ENCODE data around the gene GNPTG. TPM values are rescaled to one million over a fixed set of nuclear protein-coding genes. Genes with fewer than 3 reads are reported as not detected.
A peak's percentile ranks its signal among the peaks of the same experiment; 100 is the strongest.

GNPTG gene
- total RNA-seq, 4 donors from 2014 or later: 28.4 to 95.9 (median 48.6) TPM

DNA sequence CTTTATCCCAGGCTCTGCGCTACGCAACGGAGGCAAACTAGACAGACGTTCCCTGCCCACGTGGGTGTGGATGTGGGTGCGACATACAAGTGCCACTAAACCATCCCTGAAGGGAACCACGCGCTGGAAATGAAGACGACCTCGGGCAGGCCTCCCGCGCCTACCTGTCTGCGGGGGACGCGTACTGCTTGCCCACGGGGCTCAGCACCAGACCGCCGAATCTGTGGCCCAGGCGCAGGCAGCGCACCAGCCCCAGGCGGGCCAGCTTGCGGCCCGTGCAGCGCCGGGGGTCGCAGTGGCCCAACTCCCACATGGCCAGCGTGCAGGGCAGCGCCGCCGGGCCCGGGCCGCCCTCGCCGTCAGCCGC is 533 bp upstream of the GNPTG start:
- H3K36me3 ChIP-seq: no peaks in the 10 kb centered on the region
- DNase-seq: no peak
- peaks cover 7 to 9% of the 10 kb centered on the region in 2 donors for H3K4me1 ChIP-seq
- H3K9me3 ChIP-seq: no peaks in the 10 kb centered on the region
- peak overlapping the region; percentile 50 to 83 for H3K4me3 ChIP-seq
- TF ChIP-seq, protein P1, sequence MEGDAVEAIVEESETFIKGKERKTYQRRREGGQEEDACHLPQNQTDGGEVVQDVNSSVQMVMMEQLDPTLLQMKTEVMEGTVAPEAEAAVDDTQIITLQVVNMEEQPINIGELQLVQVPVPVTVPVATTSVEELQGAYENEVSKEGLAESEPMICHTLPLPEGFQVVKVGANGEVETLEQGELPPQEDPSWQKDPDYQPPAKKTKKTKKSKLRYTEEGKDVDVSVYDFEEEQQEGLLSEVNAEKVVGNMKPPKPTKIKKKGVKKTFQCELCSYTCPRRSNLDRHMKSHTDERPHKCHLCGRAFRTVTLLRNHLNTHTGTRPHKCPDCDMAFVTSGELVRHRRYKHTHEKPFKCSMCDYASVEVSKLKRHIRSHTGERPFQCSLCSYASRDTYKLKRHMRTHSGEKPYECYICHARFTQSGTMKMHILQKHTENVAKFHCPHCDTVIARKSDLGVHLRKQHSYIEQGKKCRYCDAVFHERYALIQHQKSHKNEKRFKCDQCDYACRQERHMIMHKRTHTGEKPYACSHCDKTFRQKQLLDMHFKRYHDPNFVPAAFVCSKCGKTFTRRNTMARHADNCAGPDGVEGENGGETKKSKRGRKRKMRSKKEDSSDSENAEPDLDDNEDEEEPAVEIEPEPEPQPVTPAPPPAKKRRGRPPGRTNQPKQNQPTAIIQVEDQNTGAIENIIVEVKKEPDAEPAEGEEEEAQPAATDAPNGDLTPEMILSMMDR (IDR thresholded peaks at IDR 0.05): no peak
- TF ChIP-seq POLR2A (IDR thresholded peaks at IDR 0.05): no peak
- no peaks in the 10 kb centered on the region for H3K27me3 ChIP-seq
- H3K27ac ChIP-seq: peak overlapping the region; percentile 9 to 58
- intact Hi-C loops (cut with DNase I; ENCODE audit: low total_unique reads): no loop called here

DNA sequence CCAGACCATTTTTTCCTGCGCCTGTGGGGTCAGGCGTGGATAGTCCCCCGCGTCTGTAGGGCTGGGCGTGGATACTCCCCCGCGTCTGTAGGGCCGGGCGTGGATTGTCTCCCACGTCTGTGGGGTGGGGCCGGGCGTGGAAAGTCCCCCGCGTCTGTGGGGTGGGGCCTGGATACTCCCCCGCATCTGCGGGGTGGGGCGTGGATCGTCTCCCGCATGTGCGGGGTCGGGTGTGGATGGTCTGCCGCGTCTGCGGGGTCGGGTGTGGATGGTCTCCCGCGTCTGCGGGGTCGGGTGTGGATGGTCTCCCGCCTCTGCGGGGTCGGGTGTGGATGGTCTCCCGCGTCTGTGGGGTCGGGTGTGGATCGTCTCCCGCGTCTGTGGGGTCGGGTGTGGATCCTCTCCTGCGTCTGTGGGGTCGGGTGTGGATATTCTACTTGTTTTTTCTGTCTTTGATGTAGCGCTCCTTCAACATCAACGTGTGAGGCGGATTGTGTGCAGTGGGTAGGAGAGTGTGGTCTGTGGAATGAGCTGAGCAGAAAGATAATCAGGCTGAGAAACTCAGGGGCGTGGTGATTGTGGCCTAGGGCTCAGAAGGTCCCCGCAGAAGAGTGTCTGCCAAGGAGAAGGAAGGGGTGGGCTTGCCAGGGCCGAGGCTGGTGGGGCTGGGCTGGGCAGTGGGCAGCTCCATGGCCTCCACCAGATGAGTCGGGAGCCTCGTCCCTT is 3.2 kb downstream of the GNPTG start:
- Histone ChIP-seq H3K4me3 (no peak overlapping the region), H3K36me3 (no peaks in the 10 kb centered on the region), H3K9me3 (no peaks in the 10 kb centered on the region), H3K27me3 (no peaks in the 10 kb centered on the region), H3K4me1 (peaks cover 7 to 9% of the 10 kb centered on the region in 2 donors), H3K27ac (no peak overlapping the region)
- DNase-seq: no peak
- TF ChIP-seq, protein P1 (IDR thresholded peaks at IDR 0.05): no peak
- TF ChIP-seq POLR2A (IDR thresholded peaks at IDR 0.05): no peak
- intact Hi-C loops (cut with DNase I; ENCODE audit: low total_unique reads): no loop called here

DNA sequence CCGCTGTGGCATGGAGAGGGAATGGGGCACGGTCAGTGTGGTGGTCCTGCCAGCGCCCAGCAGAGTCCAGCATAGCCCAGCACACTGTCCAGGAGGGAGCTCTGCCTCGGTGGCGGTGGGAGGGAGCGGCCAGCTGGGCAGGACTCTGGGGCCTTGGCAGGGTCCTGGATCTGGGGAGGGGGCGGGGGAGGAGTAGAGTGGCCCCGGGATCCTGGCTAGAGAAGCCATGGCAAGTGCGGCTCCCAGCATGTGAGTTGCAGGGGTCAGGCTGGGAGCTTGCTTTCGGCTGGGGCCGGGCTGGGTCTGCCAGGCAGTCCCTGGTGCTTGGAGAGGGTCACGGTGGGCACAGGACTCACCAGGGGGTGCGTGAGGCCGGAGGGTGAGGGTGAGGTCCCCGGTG is 3.9 kb downstream of the GNPTG start:
- TF ChIP-seq, protein P1 (IDR thresholded peaks at IDR 0.05): no peak
- no peak for TF ChIP-seq POLR2A (IDR thresholded peaks at IDR 0.05)
- Histone ChIP-seq H3K4me1 (peaks cover 7% of the 10 kb centered on the region in 2 donors), H3K36me3 (no peaks in the 10 kb centered on the region), H3K4me3 (no peak overlapping the region), H3K27ac (no peak overlapping the region), H3K27me3 (no peaks in the 10 kb centered on the region), H3K9me3 (no peaks in the 10 kb centered on the region)
- no peak for DNase-seq
- intact Hi-C loops (cut with DNase I; ENCODE audit: low total_unique reads): no loop called here

DNA sequence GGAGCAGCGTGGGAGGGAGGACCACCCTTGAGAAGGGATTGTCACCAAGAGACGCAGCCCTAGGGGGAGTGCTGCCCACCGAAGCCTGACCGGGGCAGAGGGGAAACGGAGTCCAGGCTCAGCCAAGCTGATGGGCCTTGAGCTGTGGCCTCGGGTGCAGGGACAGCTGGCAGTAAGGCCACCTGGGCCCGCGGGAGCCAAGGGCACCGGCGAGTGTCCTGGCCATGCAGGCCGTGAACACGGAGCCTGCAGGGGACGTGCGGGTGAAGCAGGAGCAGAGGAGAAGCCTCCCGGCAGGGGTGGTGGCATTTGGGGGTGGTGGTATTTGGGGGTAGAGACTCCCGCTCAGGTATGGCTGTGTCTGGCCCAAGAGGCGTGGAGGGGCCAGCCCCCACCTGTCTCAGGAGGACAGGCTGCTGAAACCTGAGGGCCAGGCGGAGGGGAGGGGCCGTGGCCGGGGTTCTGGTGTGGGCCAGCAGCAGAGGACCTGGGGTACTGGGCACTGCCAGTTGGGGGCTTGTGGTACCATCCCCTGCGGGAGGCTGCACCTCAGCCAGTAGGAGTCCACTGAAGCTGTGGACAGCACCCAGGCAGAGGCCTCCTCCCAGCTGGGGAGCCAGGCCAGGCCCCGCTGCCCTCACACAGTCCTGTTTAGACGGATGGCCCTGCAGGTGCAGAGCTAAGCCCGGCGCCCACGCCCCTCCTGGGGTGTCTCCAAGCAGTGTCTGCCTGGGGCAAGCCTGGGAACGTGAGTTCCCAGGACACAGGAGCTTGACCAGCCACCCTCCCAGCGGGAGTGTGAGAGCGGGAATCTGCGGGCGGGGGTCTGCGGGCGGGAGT is 4.5 kb downstream of the GNPTG start:
- Histone ChIP-seq H3K36me3 (no peaks in the 10 kb centered on the region), H3K4me3 (no peak overlapping the region), H3K27me3 (no peaks in the 10 kb centered on the region), H3K27ac (no peak overlapping the region), H3K9me3 (no peaks in the 10 kb centered on the region), H3K4me1 (peaks cover under 1 to 7% of the 10 kb centered on the region in 2 donors)
- no peak for TF ChIP-seq POLR2A (IDR thresholded peaks at IDR 0.05)
- TF ChIP-seq, protein P1 (IDR thresholded peaks at IDR 0.05): no peak
- intact Hi-C loops (cut with DNase I; ENCODE audit: low total_unique reads): no loop called here
- no peak for DNase-seq
